ENCODE measurements around the gene IQSEC1. TPM values are rescaled to one million over a fixed set of nuclear protein-coding genes. Genes with fewer than 3 reads are reported as not detected.

Gene IQSEC1
- total RNA-seq, 1 donor from 2014 or later: 211 TPM

DNA sequence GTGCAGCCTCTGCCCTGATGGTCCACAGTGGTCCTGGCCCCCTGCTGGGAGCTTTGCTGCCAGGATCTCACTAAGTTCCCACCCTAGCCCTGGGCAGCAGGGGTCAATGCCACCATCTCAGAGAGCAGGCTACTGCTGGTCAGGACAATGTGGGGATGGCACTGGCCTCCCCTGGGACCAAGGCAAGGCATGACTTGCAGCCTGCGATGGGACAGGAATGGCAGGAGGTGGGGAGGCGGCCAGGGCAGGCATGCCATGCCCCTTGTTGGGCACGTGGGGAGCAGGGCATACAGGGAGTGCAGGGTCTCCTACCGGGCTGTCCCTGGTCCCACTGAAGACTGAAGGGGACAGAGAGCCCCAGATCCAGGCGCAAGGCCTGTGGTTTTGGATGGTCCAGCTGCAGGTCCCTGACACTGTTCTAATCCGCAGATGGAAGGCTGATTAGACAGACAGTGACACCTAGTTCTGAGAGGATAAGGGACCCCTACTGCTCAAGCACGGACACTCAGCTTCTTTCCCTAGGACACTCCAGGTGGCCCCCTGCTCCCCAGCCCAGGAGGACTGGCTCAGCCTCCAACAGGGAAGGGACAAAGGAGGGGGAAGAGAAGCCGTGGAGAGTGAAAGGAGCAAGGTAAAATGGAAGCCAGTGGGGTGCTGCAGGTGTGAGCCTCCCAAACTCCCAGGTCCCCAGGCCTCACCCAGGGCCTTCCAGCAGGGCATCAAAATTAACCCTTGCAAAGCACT lies 162.7 kb downstream of the IQSEC1 start:
- H3K4me3 Mint-ChIP-seq (ENCODE audit: unreplicated experiment): no peak overlapping the region
- H3K4me1 Mint-ChIP-seq (ENCODE audit: low read depth, unreplicated experiment): peaks cover 33% of the 10 kb centered on the region
- H3K36me3 Mint-ChIP-seq (ENCODE audit: unreplicated experiment): peaks cover 12% of the 10 kb centered on the region
- TF ChIP-seq, protein P1, sequence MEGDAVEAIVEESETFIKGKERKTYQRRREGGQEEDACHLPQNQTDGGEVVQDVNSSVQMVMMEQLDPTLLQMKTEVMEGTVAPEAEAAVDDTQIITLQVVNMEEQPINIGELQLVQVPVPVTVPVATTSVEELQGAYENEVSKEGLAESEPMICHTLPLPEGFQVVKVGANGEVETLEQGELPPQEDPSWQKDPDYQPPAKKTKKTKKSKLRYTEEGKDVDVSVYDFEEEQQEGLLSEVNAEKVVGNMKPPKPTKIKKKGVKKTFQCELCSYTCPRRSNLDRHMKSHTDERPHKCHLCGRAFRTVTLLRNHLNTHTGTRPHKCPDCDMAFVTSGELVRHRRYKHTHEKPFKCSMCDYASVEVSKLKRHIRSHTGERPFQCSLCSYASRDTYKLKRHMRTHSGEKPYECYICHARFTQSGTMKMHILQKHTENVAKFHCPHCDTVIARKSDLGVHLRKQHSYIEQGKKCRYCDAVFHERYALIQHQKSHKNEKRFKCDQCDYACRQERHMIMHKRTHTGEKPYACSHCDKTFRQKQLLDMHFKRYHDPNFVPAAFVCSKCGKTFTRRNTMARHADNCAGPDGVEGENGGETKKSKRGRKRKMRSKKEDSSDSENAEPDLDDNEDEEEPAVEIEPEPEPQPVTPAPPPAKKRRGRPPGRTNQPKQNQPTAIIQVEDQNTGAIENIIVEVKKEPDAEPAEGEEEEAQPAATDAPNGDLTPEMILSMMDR (IDR thresholded peaks at IDR 0.05; ENCODE audit: partially characterized antibody, unreplicated experiment): no peak
- peaks cover 32% of the 10 kb centered on the region for H3K27me3 Mint-ChIP-seq (ENCODE audit: unreplicated experiment)
- peaks cover 22% of the 10 kb centered on the region for H3K9me3 Mint-ChIP-seq (ENCODE audit: unreplicated experiment)
- no peak overlapping the region for H3K27ac Mint-ChIP-seq (ENCODE audit: unreplicated experiment)
- no peak for DNase-seq

DNA sequence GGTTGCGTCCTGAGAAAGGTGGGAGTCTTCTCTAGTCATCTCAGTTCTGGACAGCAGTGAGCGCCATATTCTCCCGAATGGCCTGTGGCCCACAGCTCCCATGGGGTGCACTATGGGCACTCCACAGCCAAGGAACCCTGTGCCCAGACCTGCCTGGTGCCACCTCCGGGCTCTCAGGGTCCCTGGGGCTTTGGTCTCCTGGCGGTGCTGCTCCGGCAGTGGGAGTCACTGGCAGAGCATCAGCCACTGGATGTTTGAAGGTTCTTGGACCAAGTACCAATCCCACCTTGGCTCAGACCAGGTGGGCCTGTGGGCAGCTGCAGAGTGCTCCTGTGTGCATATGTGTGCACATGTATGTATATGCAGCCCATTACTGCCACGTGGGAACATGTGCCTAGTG lies 163.5 kb downstream of the IQSEC1 start:
- no peak overlapping the region for H3K4me3 Mint-ChIP-seq (ENCODE audit: unreplicated experiment)

DNA sequence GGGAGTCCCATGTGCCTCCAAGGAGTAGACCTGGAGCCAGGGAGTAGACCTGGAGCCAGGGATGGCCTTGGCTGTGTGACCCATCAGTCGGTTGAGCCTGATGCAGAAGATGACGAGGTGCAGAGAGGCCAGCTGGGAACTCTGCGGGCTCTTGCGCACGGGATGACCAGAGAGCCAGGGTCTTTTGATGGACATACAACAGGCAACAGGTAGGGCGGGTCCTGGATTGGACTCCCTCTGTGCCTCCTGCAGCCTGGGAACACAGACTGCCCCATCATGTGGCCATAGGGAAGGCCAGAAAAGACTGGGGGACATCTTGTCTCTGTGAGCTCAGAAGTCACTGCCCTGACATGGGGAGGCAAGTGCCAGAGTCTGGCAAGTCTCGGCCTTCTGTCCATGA lies 164.4 kb downstream of the IQSEC1 start:
- Mint-ChIP-seq H3K4me3 (ENCODE audit: unreplicated experiment) (no peak overlapping the region), H3K9me3 (ENCODE audit: unreplicated experiment) (peaks cover 16% of the 10 kb centered on the region), H3K27me3 (ENCODE audit: unreplicated experiment) (peaks cover 34% of the 10 kb centered on the region), H3K4me1 (ENCODE audit: low read depth, unreplicated experiment) (peaks cover 30% of the 10 kb centered on the region), H3K36me3 (ENCODE audit: unreplicated experiment) (peaks cover 12% of the 10 kb centered on the region), H3K27ac (ENCODE audit: unreplicated experiment) (peak overlapping the region; percentile 52)
- TF ChIP-seq, protein P1 (IDR thresholded peaks at IDR 0.05; ENCODE audit: partially characterized antibody, unreplicated experiment): no peak
- no peak for DNase-seq

More for the DNA sequence above, 163.5 kb downstream of the IQSEC1 start:
- Mint-ChIP-seq H3K27ac (ENCODE audit: unreplicated experiment) (peak overlapping the region; percentile 85), H3K4me1 (ENCODE audit: low read depth, unreplicated experiment) (peaks cover 30% of the 10 kb centered on the region), H3K36me3 (ENCODE audit: unreplicated experiment) (peaks cover 12% of the 10 kb centered on the region), H3K27me3 (ENCODE audit: unreplicated experiment) (peaks cover 38% of the 10 kb centered on the region), H3K9me3 (ENCODE audit: unreplicated experiment) (peaks cover 16% of the 10 kb centered on the region)
- TF ChIP-seq, protein P1 (IDR thresholded peaks at IDR 0.05; ENCODE audit: partially characterized antibody, unreplicated experiment): no peak
- DNase-seq: no peak

DNA sequence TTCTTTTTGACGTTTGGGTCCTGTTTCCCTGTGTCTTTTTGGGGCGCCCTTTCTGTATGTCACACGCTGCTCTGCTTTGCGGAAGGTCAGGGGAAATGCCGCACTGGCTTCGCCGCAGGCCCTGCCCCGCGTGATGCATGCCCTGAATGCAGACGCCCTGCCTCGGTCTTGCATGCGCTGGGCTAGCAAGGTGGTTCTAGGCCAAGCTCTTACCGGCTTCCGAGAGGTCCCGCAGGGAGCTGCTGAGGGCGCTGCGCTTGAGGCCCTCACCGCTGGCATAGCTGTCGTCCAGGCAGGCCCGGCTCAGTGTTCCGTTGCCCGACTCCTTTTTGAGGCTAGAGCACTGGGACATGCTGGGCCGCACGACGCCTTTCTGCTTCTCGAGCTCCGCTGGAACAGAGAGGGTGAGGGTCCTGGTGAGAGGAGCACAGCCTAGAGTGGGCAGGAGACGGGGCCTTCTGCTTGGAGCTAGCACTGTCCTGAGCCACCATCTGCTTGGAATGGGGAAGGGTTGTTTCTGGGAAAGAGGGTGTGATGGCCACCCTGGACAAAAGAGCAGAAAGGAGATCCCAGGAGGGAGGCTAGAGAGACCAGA lies 165.0 kb downstream of the IQSEC1 start:
- peaks cover 30% of the 10 kb centered on the region for H3K4me1 Mint-ChIP-seq (ENCODE audit: low read depth, unreplicated experiment)

More for the DNA sequence above, 165.0 kb downstream of the IQSEC1 start:
- H3K9me3 Mint-ChIP-seq (ENCODE audit: unreplicated experiment): peaks cover 16% of the 10 kb centered on the region
- H3K36me3 Mint-ChIP-seq (ENCODE audit: unreplicated experiment): peaks cover 12% of the 10 kb centered on the region
- peak overlapping the region; percentile 52 for H3K27ac Mint-ChIP-seq (ENCODE audit: unreplicated experiment)
- DNase-seq: no peak
- no peak overlapping the region for H3K4me3 Mint-ChIP-seq (ENCODE audit: unreplicated experiment)
- TF ChIP-seq, protein P1 (IDR thresholded peaks at IDR 0.05; ENCODE audit: partially characterized antibody, unreplicated experiment): no peak
- H3K27me3 Mint-ChIP-seq (ENCODE audit: unreplicated experiment): peaks cover 31% of the 10 kb centered on the region

All from glutamatergic neuron (in vitro differentiated cells).